Eye (tissue), 1 donor: ENCODE results near the gene NEMF.
A peak's percentile ranks its signal among the peaks of the same experiment; 100 is the strongest.
"Not testable (repeated sequence)": the region's sequence is repeated elsewhere in the genome, so short reads cannot be mapped to it uniquely, and the experiment has no call there.

Experiments
- DNase-seq: peaks from one replicate; pipeline ENCODE4 v3.0.0-alpha.2; 2015

NEMF gene

DNA sequence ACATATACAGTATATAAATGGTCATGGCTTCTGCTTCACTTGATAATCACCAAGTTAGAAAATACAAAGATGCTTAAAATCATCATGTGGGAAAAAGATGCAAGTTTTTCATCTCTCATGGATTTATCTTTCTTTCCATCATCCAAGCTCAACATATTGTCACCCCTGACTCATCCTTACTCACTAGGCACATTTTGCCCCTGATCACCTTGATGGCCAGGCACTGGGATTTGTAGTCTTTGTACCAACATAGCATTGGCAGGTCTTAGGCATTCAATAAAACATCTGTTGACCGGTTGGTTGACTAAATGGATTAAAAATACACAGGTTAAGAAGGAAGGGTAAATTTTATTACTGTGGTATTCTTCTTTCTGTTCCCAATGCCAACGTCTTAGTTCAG lies 56.6 kb downstream of the NEMF start:
- no peak for DNase-seq

DNA sequence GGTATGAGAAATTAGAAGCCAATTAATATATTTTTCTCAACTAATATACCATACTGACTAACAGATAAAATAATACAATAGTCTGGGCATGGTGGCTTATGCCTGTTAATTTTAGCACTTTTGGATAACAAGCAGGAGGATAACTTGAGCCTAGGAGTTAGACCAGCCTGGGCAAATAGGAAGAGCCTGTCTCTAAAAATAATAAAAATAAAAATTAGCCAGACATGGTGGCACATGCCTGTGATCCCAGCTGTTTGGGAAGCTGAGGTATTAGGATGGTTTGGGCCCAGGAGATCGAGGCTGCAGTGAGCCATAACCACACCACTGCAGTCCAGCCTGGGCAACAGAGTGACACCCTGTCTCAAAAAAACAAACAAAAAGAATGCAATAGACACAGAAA lies 60.0 kb downstream of the NEMF start:
- DNase-seq: no peak

DNA sequence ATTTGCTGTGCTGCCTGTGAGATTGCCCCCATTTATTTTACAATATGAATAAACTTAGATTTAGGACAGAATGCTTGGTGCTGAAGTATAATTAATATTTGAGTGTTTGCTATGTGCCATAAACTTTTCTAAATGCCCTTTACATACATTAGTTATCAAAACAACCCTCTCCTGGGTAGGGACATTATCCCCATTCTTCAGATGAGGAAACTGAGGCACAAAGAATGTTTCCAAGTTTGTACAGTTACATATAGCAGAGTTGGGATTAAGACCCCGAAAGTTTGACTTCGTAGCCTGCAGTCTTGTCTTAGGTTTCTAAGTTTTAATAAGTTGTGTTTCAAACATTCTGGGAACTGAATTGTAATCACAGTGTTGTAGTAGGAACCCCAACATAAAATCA lies 66.3 kb downstream of the NEMF start:
- DNase-seq: no peak

GRCh38 chr14:49783394-49784014 lies 69.1 kb downstream of the NEMF start:
- DNase-seq: no peak

- not testable (repeated sequence) for DNase-seq
Observed at GRCh38 chr14:49781040-49781439, 71.5 kb downstream of the NEMF start.

- no peak for DNase-seq
Observed at GRCh38 chr14:49778421-49778820, 74.2 kb downstream of the NEMF start.

GRCh38 chr14:49774106-49774505 lies 78.5 kb downstream of the NEMF start:
- DNase-seq: no peak

DNA sequence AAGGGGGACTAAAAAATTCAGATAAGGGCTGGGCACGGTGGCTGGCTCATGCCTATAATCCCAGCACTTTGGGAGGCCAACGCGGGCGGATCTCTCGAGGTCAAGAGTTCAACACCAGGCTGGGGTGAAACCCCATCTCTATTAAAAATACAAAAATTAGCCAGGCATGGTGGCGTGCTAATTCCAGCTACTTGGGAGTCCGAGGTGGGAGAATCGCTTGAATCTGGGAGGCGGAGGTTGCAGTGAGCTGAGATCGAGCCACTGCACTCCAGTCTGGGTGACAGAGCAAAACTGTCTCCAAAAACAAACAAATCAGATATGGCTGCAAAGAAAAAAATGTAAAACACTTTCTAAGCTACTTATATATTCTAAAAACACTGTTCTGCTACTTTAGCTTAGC lies 80.9 kb downstream of the NEMF start:
- DNase-seq: not testable (repeated sequence)

GRCh38 chr14:49770212-49770817 lies 82.3 kb downstream of the NEMF start:
- DNase-seq: peak; percentile 14

- no peak for DNase-seq
Observed at GRCh38 chr14:49769581-49770211, 82.9 kb downstream of the NEMF start.

- DNase-seq: no peak
Observed at GRCh38 chr14:49769171-49769570, 83.4 kb downstream of the NEMF start.

- peak; percentile 85 for DNase-seq
Observed at GRCh38 chr14:49768301-49769121, 84.1 kb downstream of the NEMF start.

DNA sequence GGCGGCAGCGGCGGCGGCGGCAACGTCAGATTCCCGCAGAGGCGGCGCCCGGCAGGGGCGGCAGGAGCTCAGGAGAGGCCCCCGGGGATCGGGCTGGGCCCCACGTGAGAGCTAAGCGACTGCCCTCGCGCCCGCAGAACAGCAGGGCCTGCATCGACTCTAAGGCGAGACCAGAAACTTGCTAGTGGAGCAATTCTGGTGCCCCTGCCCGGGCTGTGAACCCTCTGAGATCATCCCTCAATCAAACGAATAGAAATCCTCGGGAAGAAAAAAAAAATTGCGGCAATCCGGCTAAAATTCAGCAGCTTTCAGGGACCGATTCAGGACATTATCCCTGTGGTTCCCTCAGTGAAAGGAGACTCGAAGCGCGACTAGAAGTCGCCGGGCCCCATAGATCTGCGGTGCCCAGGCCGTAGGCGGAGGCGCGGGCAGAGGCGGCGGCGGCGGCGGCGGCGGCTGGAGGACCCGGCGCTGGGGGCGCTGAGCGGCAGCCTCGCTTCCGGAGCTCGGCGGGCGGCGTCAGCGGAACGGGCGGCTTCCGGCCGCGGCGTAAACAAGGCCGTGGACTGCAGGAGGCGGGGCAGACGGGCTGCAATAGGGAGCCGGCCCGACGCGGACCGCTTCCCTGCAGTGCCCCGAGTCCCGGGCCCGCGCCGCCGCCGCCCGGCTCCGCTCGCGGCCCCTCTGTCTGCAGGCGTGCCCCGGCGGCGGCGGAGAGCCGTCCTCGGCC lies 84.9 kb downstream of the NEMF start, which contains the start of gene KLHDC2:
Gene KLHDC2, plus strand, starts transcription at position 583 of the 730 bp plus-strand sequence. CDS start 316 bp downstream, outside the sequence.
- peak; percentile 95 for DNase-seq

DNA sequence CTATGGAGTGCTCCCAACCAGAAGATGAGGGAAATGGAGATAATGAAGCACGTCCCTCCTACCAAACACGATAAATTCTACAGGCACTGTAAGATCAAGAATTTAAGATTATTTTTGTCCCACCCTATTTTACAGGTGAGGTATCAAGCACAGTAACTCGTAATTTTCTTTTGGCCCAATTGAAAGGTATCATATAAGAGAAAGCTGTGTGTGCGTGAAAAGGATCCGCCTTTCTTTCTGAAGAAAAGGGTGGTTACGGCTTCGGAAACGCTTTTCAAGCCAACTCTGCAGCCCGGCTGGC lies 85.4 kb downstream of the NEMF start:
- DNase-seq: no peak

DNA sequence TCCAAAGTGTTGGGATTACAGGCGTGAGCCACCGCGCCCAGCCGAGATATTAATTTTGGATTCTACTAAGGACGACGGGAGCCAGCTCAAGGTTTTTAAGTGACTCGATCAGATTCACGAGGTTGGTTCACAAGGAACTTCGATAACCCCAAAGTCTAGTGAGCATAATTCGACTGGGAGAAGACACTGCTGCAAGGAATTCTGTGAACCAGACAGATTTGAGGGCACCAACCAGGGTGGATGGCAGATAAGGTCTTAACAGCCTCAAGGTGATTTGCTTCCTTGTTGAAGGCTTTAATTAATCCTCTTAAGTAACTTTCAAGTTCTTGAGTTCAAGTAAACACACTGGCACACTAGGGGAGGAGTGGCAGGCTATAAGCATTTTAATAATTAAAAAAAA lies 85.7 kb downstream of the NEMF start:
- DNase-seq: no peak

GRCh38 chr14:49761839-49762551 lies 90.6 kb downstream of the NEMF start:
- DNase-seq: no peak

DNA sequence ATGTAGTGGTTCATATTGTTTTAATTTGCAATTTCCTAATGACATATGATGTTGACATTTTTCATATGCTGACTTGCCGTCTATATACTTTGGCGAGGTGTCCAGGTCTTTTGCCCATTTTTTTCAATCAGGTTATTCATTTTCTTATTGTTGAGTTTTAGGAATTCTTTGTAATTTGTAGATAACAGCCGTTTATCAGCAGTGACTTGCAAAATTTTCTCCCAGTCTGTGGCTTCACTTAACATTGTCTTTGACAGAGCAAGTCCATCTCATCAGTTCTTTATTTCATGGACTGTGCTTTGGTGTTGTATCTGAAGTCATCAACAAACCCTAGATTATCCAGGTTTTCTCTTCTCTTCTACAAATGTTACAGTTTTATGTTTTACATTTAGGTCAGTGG lies 97.2 kb downstream of the NEMF start:
- no peak for DNase-seq

DNA sequence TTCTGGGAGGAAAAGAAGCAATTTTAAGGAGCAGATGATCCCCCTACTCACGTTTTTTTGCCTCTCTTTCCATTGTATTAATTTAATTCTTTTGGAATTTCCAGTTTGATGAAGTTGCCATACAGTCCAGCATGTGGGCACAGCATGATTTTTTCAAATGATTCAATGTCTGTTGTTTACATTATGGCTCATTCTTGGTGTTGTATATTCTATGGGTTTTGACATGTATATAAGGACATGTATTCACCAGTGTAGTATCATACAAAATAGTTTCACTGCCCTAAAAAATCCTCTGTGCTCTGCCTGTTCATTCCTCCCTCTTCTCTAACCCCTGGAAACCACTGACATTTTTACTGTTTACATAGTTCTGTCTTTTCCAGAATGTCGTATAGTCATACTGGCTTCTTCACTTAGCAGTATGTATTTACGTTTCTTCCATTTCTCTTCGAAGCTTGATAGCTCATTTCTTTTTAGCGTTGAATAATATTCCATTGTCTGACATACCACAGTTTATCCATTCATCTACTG lies 98.0 kb downstream of the NEMF start:
- DNase-seq: no peak

DNA sequence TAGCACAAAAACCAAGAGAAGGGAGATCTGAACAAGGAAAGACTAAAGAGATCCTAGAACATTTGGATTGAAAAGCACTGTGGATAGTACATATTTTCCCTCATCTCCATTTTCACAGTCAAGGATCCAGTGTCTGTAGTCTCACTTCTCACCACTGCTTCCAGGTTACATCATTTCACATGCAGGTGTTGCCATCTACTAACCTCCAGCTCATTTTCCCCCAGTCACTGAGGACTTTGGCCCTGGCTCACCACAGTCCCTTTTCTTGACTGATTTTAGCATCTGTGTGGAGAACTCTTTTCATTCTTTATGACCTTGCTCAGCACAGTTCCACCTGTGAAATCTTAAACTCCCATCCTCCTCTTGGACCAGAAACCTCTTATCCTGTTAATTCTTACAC lies 106.1 kb downstream of the NEMF start:
- not testable (repeated sequence) for DNase-seq

DNA sequence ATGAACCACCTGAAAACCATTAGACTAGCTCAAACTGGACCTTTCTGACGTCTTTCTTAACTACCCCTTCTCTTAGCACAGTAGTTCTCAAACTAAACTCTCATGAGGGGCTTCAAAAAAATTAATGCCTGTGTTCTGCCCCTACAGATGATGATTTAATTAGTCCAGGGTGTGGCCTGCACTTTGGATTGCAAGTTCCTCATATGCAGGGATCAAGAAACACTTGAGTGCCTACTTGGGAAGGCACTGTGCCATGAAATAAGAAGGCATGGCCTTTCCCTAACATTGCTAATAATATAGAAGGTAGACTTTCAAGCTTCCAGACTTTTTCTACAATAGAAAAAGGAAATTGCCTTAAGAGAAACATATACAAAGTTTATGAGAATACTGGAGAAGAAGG lies 107.4 kb downstream of the NEMF start:
- DNase-seq: no peak

DNA sequence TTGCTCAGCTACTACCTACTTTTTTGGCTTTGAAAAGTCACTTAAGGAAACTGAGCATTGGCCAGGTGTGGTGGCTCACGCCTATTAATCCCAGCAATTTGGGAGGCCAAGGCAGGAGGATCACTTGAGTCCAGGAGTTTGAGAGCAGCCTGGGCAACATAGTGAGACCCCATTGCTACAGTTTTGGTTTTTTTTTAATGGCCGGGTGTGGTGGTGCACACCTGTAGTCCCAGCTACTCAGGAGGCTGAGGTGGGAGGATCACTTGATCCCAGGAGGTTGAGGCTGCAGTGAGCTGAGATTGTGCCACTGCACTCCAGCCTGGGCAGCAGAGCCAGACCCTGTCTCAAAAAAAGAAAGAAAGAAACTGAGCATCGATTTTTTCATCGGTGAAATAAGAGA lies 116.9 kb downstream of the NEMF start:
- not testable (repeated sequence) for DNase-seq

DNA sequence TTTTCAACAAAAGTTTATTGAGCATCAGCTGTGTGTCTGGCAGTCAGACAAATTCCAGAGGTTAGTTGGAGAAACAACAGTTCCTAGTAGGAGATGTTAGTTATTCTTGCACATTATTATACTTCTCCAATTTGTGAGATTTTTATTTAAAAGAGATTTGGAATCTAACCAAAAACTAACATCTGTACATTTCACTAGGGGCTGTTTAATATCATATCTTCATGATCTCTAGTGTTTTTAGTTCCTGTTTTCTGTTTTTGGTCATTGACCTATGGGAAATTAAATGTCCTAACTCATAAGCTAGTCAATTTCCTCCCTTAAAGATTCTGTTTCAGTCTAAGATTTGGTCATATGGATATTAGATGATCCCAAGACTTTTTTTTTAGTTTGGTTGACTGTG lies 118.8 kb downstream of the NEMF start:
- no peak for DNase-seq
